Measurements from ENCODE around the gene KNL1.
"Not testable (repeated sequence)": the region's sequence is repeated elsewhere in the genome, so short reads cannot be mapped to it uniquely, and the experiment has no call there.

Gene KNL1

GRCh38 chr15:40676906-40677305, 82.9 kb downstream of the KNL1 start:
- not testable (repeated sequence) for DNase-seq

GRCh38 chr15:40680151-40680550, 86.1 kb downstream of the KNL1 start:
- no peak for DNase-seq

- DNase-seq = not testable (repeated sequence)
Observed at GRCh38 chr15:40680959-40681358, 86.9 kb downstream of the KNL1 start.

GRCh38 chr15:40684381-40684780, 90.3 kb downstream of the KNL1 start:
- DNase-seq = no peak

GRCh38 chr15:40685376-40685775, 91.3 kb downstream of the KNL1 start:
- DNase-seq = no peak

- DNase-seq = no peak
Observed at GRCh38 chr15:40688932-40689799, 95.1 kb downstream of the KNL1 start.

GRCh38 chr15:40691737-40692136, 97.7 kb downstream of the KNL1 start:
- no peak for DNase-seq

GRCh38 chr15:40693904-40694687, 100.0 kb downstream of the KNL1 start:
- no peak for DNase-seq

GRCh38 chr15:40694688-40695468, 100.8 kb downstream of the KNL1 start, which contains the start of gene RAD51:
Gene RAD51 (plus strand): TSS chr15:40695174. CDS start chr15:40698759, 3,585 bp downstream.
- DNase-seq = peak; percentile 81

- DNase-seq = no peak
Observed at GRCh38 chr15:40695469-40695890, 101.4 kb downstream of the KNL1 start.

- no peak for DNase-seq
Observed at GRCh38 chr15:40696228-40696627, 102.2 kb downstream of the KNL1 start.

GRCh38 chr15:40697916-40698315, 103.9 kb downstream of the KNL1 start:
- no peak for DNase-seq

GRCh38 chr15:40702077-40702476, 108.0 kb downstream of the KNL1 start:
- no peak for DNase-seq

GRCh38 chr15:40706121-40706520, 112.1 kb downstream of the KNL1 start:
- no peak for DNase-seq

All from NCI-H524 treated with DMSO at 0.1 percent for 48 hours (cell line).